K562 (cell line): ENCODE measurements around the gene PCSK7. TPM values are rescaled to one million over a fixed set of nuclear protein-coding genes. Genes with fewer than 3 reads are reported as not detected.

Source experiments
- ATAC-seq: fragments of 200-7000 bp; cut with Tn5 transposase; 3 replicates; pipeline ENCODE4 v1.9.1; 2020; ENCODE audit warnings: moderate library complexity
- BruUV-seq: library from RNA; stranded (reverse); fragments of 400-500 nt; replicated peaks from 2 replicates; lab custom pipeline; 2021; lab: Mats Ljungman, UMichigan
- CTCF ChIA-PET: fragments of 300-600 bp; formaldehyde crosslinking; extraction: SDS; loops from one replicate; lab custom pipeline; 2021; ENCODE audit warnings: low intra/inter-chr PET ratio; lab: Yijun Ruan, JAX
- POLR2A ChIA-PET: fragments of 300-600, 350-650 bp; sonication (Branson Sonifier 250); formaldehyde crosslinking; extraction: SDS; loops from one replicate; lab custom pipeline; 2021; ENCODE audit warnings: antibody characterized with exemption, inconsistent platforms; lab: Yijun Ruan, JAX
- DNase-seq, 4 experiments: peaks; one replicate each; pipeline versions ENCODE4 v3.0.0 to v3.0.0-alpha.2; 2011 to 2018; ENCODE audit warnings: low spot score in 3 of 4, mixed read lengths in 3 of 4; ENCODE audit errors: extremely low read depth in 1 of 4
- FAIRE-seq: peaks from 2 replicates; lab custom pipeline; 2011; peaks lifted over from hg19 to GRCh38; lab: Jason Lieb, UNC
- H2AFZ ChIP-seq: 2 replicates; pipeline ENCODE4 v1.6.0; 2011; ENCODE audit warnings: low read depth, low read length, control low read depth, inconsistent platforms
- H3K27ac ChIP-seq: fragments of 200-600 bp; 3 replicates; pipeline ENCODE4 v1.8.0; 2011; ENCODE audit warnings: low read depth, mild to moderate bottlenecking, control low read depth, inconsistent platforms, low read length, moderate library complexity, mixed read lengths; ENCODE audit errors: extremely low read depth
- H3K27me3 ChIP-seq, 2 experiments: fragments of 300-600 bp in 1 of 2; 2 replicates in 1 of 2; 3 replicates in 1 of 2; pipeline versions ENCODE4 v1.6.0 to v1.8.0; 2011; ENCODE audit warnings: inconsistent platforms in 2 of 2, low read length in 2 of 2, mild to moderate bottlenecking in 1 of 2, mixed read lengths in 1 of 2, moderate library complexity in 1 of 2; ENCODE audit not compliant: control insufficient read depth in 2 of 2, insufficient read depth in 2 of 2
- H3K36me3 ChIP-seq: fragments of 300-600 bp; 3 replicates; pipeline ENCODE4 v1.8.0; 2011; ENCODE audit warnings: mild to moderate bottlenecking, low read length, inconsistent platforms; ENCODE audit not compliant: control insufficient read depth, insufficient read depth
- H3K4me1 ChIP-seq, 2 experiments: fragments of 200-600 bp in 1 of 2; replicated peaks in 1 of 2; 2 replicates in 1 of 2; 3 replicates in 1 of 2; pipeline versions ENCODE4 v1.5.1 to v1.8.0; 2011; ENCODE audit warnings: inconsistent platforms in 2 of 2, low read length in 2 of 2, mild to moderate bottlenecking in 1 of 2, mixed read lengths in 1 of 2, moderate library complexity in 1 of 2; ENCODE audit not compliant: control insufficient read depth in 2 of 2, insufficient read depth in 2 of 2
- H3K4me2 ChIP-seq: 2 replicates; pipeline ENCODE4 v1.6.1; 2011; ENCODE audit warnings: low read length, control low read depth, inconsistent platforms, mixed read lengths; ENCODE audit not compliant: insufficient read depth
- H3K4me3 ChIP-seq: fragments of 200-600 bp; sonication (generic), shearing (Covaris generic); 2 replicates; pipeline ENCODE4 v1.5.1; 2016; ENCODE audit warnings: control low read depth, inconsistent platforms
- H3K79me2 ChIP-seq: fragments of 200-600 bp; 3 replicates; pipeline ENCODE4 v1.8.0; 2011; ENCODE audit warnings: low read length, inconsistent platforms; ENCODE audit not compliant: control insufficient read depth, insufficient read depth
- H3K9ac ChIP-seq, 2 experiments: 2 replicates each; pipeline versions ENCODE4 v1.6.0 to v1.6.1; 2011; ENCODE audit warnings: low read depth in 2 of 2, low read length in 2 of 2, control low read depth in 1 of 2, inconsistent platforms in 1 of 2, mild to moderate bottlenecking in 1 of 2, mixed read lengths in 1 of 2; ENCODE audit not compliant: insufficient read depth in 1 of 2
- H3K9me1 ChIP-seq: one replicate; pipeline ENCODE4 v1.6.0; 2011; ENCODE audit warnings: inconsistent platforms, mild to moderate bottlenecking, low read length, moderate library complexity; ENCODE audit not compliant: control insufficient read depth, insufficient read depth
- H3K9me3 ChIP-seq: replicated peaks from 2 replicates; pipeline ENCODE4 v1.5.1; 2011; ENCODE audit warnings: low read depth, low read length, inconsistent platforms; ENCODE audit not compliant: control insufficient read depth, insufficient read depth
- H4K20me1 ChIP-seq: replicated peaks from 2 replicates; pipeline ENCODE4 v1.6.1; 2011; ENCODE audit warnings: low read length, inconsistent platforms, mixed read lengths; ENCODE audit not compliant: control insufficient read depth, insufficient read depth
- BMI1 ChIP-seq: fragments of 150-350 bp; IDR thresholded peaks from 2 replicates; pipeline ENCODE4 v1.6.1; 2014; ENCODE audit warnings: low read length
- GATAD2B ChIP-seq: fragments of 450-650 bp; IDR thresholded peaks from 2 replicates; pipeline ENCODE4 v1.6.1; 2017; ENCODE audit warnings: mild to moderate bottlenecking, borderline replicate concordance
- MAFF ChIP-seq: IDR thresholded peaks from 2 replicates; pipeline ENCODE4 v1.6.1; 2012; ENCODE audit warnings: low read length, improper control_type of control experiment
- NR2C1 ChIP-seq, 2 experiments: fragments of 450-650 bp; IDR thresholded peaks; 2 replicates each; pipeline ENCODE4 v1.6.1; 2017; ENCODE audit warnings: mild to moderate bottlenecking in 2 of 2, antibody characterized with exemption in 1 of 2, inconsistent platforms in 1 of 2, missing compliant biosample characterization in 1 of 2, missing genetic modification characterization in 1 of 2
- RBBP5 ChIP-seq: fragments of 200-600 bp; sonication (generic); IDR thresholded peaks from 2 replicates; pipeline ENCODE4 v1.6.1; 2012; ENCODE audit warnings: borderline replicate concordance, mild to moderate bottlenecking, low read length, control low read depth, inconsistent platforms; ENCODE audit not compliant: insufficient read depth, poor library complexity, severe bottlenecking
- RBM14 ChIP-seq: fragments of 200-400 bp; formaldehyde crosslinking; IDR thresholded peaks from 2 replicates; pipeline ENCODE4 v1.6.1; 2018; ENCODE audit warnings: low read depth, mild to moderate bottlenecking, low read length, moderate library complexity, borderline replicate concordance; ENCODE audit not compliant: insufficient read depth
- RBM17 ChIP-seq: fragments of 200-400 bp; formaldehyde crosslinking; IDR thresholded peaks from 2 replicates; pipeline ENCODE4 v1.6.1; 2017; ENCODE audit warnings: low read depth, mild to moderate bottlenecking, low read length, borderline replicate concordance
- SOX6 ChIP-seq: fragments of 450-650 bp; IDR thresholded peaks from 2 replicates; pipeline ENCODE4 v1.6.1; 2014; ENCODE audit warnings: mild to moderate bottlenecking
- ZNF311 ChIP-seq: fragments of 250-450 bp; sonication (Bioruptor Pico); IDR thresholded peaks from 2 replicates; pipeline ENCODE4 v1.4.0; 2020; ENCODE audit warnings: mild to moderate bottlenecking, moderate library complexity
- ZNF586 ChIP-seq: fragments of 450-650 bp; formaldehyde crosslinking; conservative IDR thresholded peaks from 2 replicates; pipeline ENCODE4 v1.4.0; 2020; ENCODE audit warnings: mild to moderate bottlenecking, moderate library complexity
- WGBS: fragments of 100-300 bp; shearing (Covaris generic); methylation state at CpG from one replicate; pipeline ENCODE4 v1.1.6; 2016; ENCODE audit warnings: low coverage, mixed read lengths; ENCODE audit not compliant: insufficient coverage; ENCODE audit errors: missing lambda C conversion rate; 5-methylcytosine and 5-hydroxymethylcytosine counted together
- in situ Hi-C: fragments of 300-500 bp; cut with MboI; formaldehyde crosslinking; loops from 4 replicates; pipeline ENCODE4 v1.15.0; 2018; ENCODE audit warnings: inconsistent platforms, mixed read lengths
- intact Hi-C: fragments of 100-400 bp; cut with micrococcal nuclease; formaldehyde crosslinking; loops from 2 replicates; pipeline ENCODE4 v1.14.2; 2022
- polyA plus RNA-seq, 8 experiments: library from polyadenylated mRNA; depleted of rRNA in 4 of 8; stranded (reverse) in 5 of 8; unstranded in 3 of 8; fragments of >200 nt; fragmentation: Nextera tagmentation in 2 of 8; fragmentation: Illumina TruSeq in 1 of 8; extraction: Ambion mirVana in 2 of 8; extraction: Trizol in 1 of 8; gene quantifications; 2 replicates each; pipeline versions ENCODE4 v1.2.1 to v1.2.3, GENCODE V29; 2011 to 2014; ENCODE audit warnings: inconsistent platforms in 1 of 8, missing spikeins in 1 of 8
- total RNA-seq, 7 experiments: library from RNA; depleted of rRNA in 6 of 7; stranded (reverse); fragments of >200 nt in 6 of 7; fragmentation: Illumina TruSeq in 2 of 7; extraction: Trizol in 2 of 7; gene quantifications; 2 replicates each; pipeline versions ENCODE4 v1.2.1 to v1.2.3, GENCODE V29; 2011 to 2021; ENCODE audit warnings: low replicate concordance in 1 of 7

PCSK7 gene
- total and polyA plus RNA-seq, 9 of the 15 experiments (the other 6 are each of a cell fraction or from before 2014, with no cell fraction given), result 3.1 to 29.2 (median 15.6) TPM

DNA sequence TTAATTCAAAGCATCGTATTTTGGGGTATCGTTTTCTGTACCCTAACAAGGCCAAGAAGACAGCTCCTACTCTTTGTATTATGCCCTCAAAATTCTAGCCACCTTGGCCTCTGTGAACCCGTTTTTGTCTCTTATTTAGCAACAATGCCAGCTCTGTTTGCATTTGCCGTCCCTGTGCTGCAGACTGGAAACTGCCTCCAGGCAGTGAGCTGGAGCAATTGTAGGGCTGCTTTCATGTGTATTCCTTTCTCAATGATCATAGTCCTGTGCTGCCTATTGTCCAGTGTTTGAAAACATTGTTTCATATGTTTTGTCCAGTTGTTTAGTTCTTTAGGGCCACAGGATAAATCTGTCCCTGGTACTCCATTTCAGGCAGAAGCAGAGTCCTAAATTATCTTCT is 39.3 kb upstream of the PCSK7 start:
- ChIA-PET CTCF (no interaction called here), POLR2A (interaction anchor here (0.6 to 0.8 kb wide), 2 partner anchors 39 to 58 kb away, joined by 3 to 4 read pairs; partner anchors contain the start of gene RNF214)
- H3K9me1 ChIP-seq, result no peaks in the 10 kb centered on the region
- 0 out of 3 replicates have a peak, but pooled peaks cover 3% of the 10 kb centered on the region for H3K36me3 ChIP-seq
- H3K9me3 ChIP-seq, result no peaks in the 10 kb centered on the region
- no peaks in the 10 kb centered on the region for H3K79me2 ChIP-seq
- H3K4me2 ChIP-seq, result no peak overlapping the region
- no peaks in the 10 kb centered on the region for H4K20me1 ChIP-seq
- TF ChIP-seq BMI1, result no peak
- no peak for TF ChIP-seq ZNF586 (CRISPR knock-in tag)
- no peak for TF ChIP-seq ZNF311 (CRISPR knock-in tag)
- TF ChIP-seq GATAD2B, result no peak
- TF ChIP-seq MAFF, result no peak
- no peak for TF ChIP-seq RBM14
- no peak for TF ChIP-seq SOX6
- TF ChIP-seq RBBP5, result no peak
- TF ChIP-seq NR2C1 (IDR thresholded peaks at IDR 0.05), result no peak
- TF ChIP-seq NR2C1 (tag; IDR thresholded peaks at IDR 0.05), result no peak
- TF ChIP-seq RBM17, result no peak
- FAIRE-seq, result no peak
- no peak overlapping the region for H3K27ac ChIP-seq
- H3K4me3 ChIP-seq, result no peak overlapping the region
- WGBS, result 81% methylated on average over 4 of the region's 4 CpGs
- H3K27me3 ChIP-seq, result no peaks in the 10 kb centered on the region
- no peaks in the 10 kb centered on the region; a peak in 1 of 5 replicates for H3K4me1 ChIP-seq
- no peak overlapping the region for H2AFZ ChIP-seq
- no peak for DNase-seq
- in situ Hi-C loops (no loop called here), intact Hi-C loops (no loop called here)
- BruUV-seq, result no TSS peak
- H3K9ac ChIP-seq, result no peak overlapping the region
- no peak for ATAC-seq
